HepG2 (cell line): ENCODE results near the gene IQGAP2. TPM values are rescaled to one million over a fixed set of nuclear protein-coding genes. Genes with fewer than 3 reads are reported as not detected.
A peak's percentile ranks its signal among the peaks of the same experiment; 100 is the strongest.

Source experiments
- ATAC-seq: fragments of 200-7000 bp; cut with Tn5 transposase; 3 replicates; pipeline ENCODE4 v1.9.1; 2020; ENCODE audit warnings: mild to moderate bottlenecking, moderate library complexity
- BruUV-seq: library from RNA; stranded (reverse); fragments of 400-500 nt; replicated peaks from 2 replicates; lab custom pipeline; 2021; lab: Mats Ljungman, UMichigan
- CTCF ChIA-PET: fragments of 300-600 bp; formaldehyde crosslinking; extraction: SDS; loops from one replicate; lab custom pipeline; 2021; ENCODE audit warnings: low total read pairs, inconsistent platforms, low intra/inter-chr PET ratio; lab: Yijun Ruan, JAX
- POLR2A ChIA-PET: fragments of 350-600 bp; sonication (Branson Sonifier 250); formaldehyde crosslinking; loops from one replicate; lab custom pipeline; 2020; ENCODE audit warnings: antibody characterized with exemption, inconsistent platforms; lab: Yijun Ruan, JAX
- DNase-seq: peaks from one replicate; pipeline ENCODE4 v3.0.0-alpha.2; 2015; ENCODE audit warnings: low spot score
- FAIRE-seq: peaks from 3 replicates; lab custom pipeline; 2011; peaks lifted over from hg19 to GRCh38; lab: Jason Lieb, UNC
- H2AFZ ChIP-seq: one replicate; pipeline ENCODE4 v1.6.1; 2011; ENCODE audit warnings: low read length, inconsistent platforms
- H3K27ac ChIP-seq: fragments of 300-600 bp; 3 replicates; pipeline ENCODE4 v1.8.0; 2011; ENCODE audit warnings: mixed run types, mild to moderate bottlenecking, mixed read lengths, low read length, inconsistent platforms; ENCODE audit not compliant: insufficient read depth; ENCODE audit errors: extremely low read length
- H3K27me3 ChIP-seq, 2 experiments: fragments of 200-600 bp in 1 of 2; 2 replicates in 1 of 2; 3 replicates in 1 of 2; pipeline versions ENCODE4 v1.6.0 to v1.8.0; 2011; ENCODE audit warnings: low read length in 2 of 2, mild to moderate bottlenecking in 2 of 2, moderate library complexity in 2 of 2, inconsistent platforms in 1 of 2; ENCODE audit not compliant: insufficient read depth in 2 of 2, control insufficient read depth in 1 of 2
- H3K36me3 ChIP-seq, 2 experiments: fragments of 200-600 bp in 1 of 2; replicated peaks in 1 of 2; 2 replicates in 1 of 2; 3 replicates in 1 of 2; pipeline versions ENCODE4 v1.5.1 to v1.8.0; 2011; ENCODE audit warnings: low read length in 2 of 2, inconsistent platforms in 1 of 2; ENCODE audit not compliant: insufficient read depth in 2 of 2, control insufficient read depth in 1 of 2
- H3K4me1 ChIP-seq: 2 replicates; pipeline ENCODE4 v1.5.1; 2012; ENCODE audit warnings: low read length, inconsistent platforms; ENCODE audit not compliant: insufficient read depth
- H3K4me2 ChIP-seq: 2 replicates; pipeline ENCODE4 v1.6.0; 2011; ENCODE audit warnings: low read depth, low read length, inconsistent platforms
- H3K4me3 ChIP-seq, 3 experiments: fragments of 200-600 bp in 1 of 3; sonication (generic), shearing (Covaris generic) in 1 of 3; replicated peaks in 1 of 3; 2 replicates each; pipeline ENCODE4 v1.5.1; 2011 to 2016; ENCODE audit warnings: low read length in 3 of 3, inconsistent platforms in 2 of 3, low read depth in 2 of 3, mild to moderate bottlenecking in 2 of 3, control low read depth in 1 of 3, mixed read lengths in 1 of 3; ENCODE audit not compliant: insufficient read depth in 1 of 3
- H3K79me2 ChIP-seq: one replicate; pipeline ENCODE4 v1.6.1; 2011; ENCODE audit warnings: low read length, inconsistent platforms; ENCODE audit not compliant: insufficient read depth
- H3K9ac ChIP-seq: 2 replicates; pipeline ENCODE4 v1.6.0; 2011; ENCODE audit warnings: mild to moderate bottlenecking, low read depth, low read length, inconsistent platforms; ENCODE audit not compliant: insufficient read depth
- H3K9me3 ChIP-seq: 2 replicates; pipeline ENCODE4 v1.5.1; 2012; ENCODE audit warnings: mild to moderate bottlenecking, low read length
- H4K20me1 ChIP-seq: 2 replicates; pipeline ENCODE4 v1.6.0; 2011; ENCODE audit warnings: inconsistent platforms, mild to moderate bottlenecking, low read length, moderate library complexity; ENCODE audit not compliant: insufficient read depth
- ARNT ChIP-seq: fragments of 450-650 bp; IDR thresholded peaks from 2 replicates; pipeline ENCODE4 v1.6.1; 2017
- ATF7 ChIP-seq, 2 experiments: fragments of 450-650 bp in 1 of 2; sonication (generic) in 1 of 2; formaldehyde crosslinking in 1 of 2; IDR thresholded peaks; 2 replicates each; pipeline versions ENCODE4 v1.4.0 to v1.6.1; 2016 to 2020; ENCODE audit warnings: antibody characterized with exemption in 1 of 2, mild to moderate bottlenecking in 1 of 2, missing genetic modification reagents in 1 of 2
- CREB1 ChIP-seq, 2 experiments: fragments of 450-650 bp in 1 of 2; IDR thresholded peaks; 2 replicates each; pipeline ENCODE4 v1.6.1; 2016 to 2017; ENCODE audit warnings: control low read depth in 1 of 2, mild to moderate bottlenecking in 1 of 2, missing compliant biosample characterization in 1 of 2, missing genetic modification characterization in 1 of 2
- ESRRA ChIP-seq: sonication (generic); formaldehyde crosslinking; IDR thresholded peaks from 2 replicates; pipeline ENCODE4 v1.5.1; 2020; ENCODE audit warnings: mild to moderate bottlenecking, low read depth, missing genetic modification reagents
- SKI ChIP-seq: fragments of 450-650 bp; IDR thresholded peaks from one replicate; pipeline ENCODE4 v1.6.1; 2018; ENCODE audit warnings: mild to moderate bottlenecking; ENCODE audit not compliant: partially characterized antibody
- WGBS: methylation state at CpG from one replicate; pipeline ENCODE4 v1.1.6; 2017; ENCODE audit warnings: low lambda C conversion rate; 5-methylcytosine and 5-hydroxymethylcytosine counted together
- in situ Hi-C: cut with HindIII; loops from 2 replicates; pipeline ENCODE4 v1.10.0; 2017; ENCODE audit warnings: low pct_unique_long_range_greater_than_20kb; ENCODE audit not compliant: extremely low pct_ligation_motif_present
- intact Hi-C: fragments of 100-400 bp; cut with micrococcal nuclease; formaldehyde crosslinking; loops from one replicate; pipeline ENCODE4 v1.10.0; 2022; ENCODE audit not compliant: unreplicated experiment
- polyA plus RNA-seq, 8 experiments: library from polyadenylated mRNA; depleted of rRNA in 3 of 8; stranded (reverse) in 7 of 8; unstranded in 1 of 8; fragments of >200 nt; fragmentation: Illumina TruSeq in 4 of 8; extraction: Trizol in 4 of 8; gene quantifications; 2 replicates each; pipeline versions ENCODE4 v1.2.1 to v1.2.3, GENCODE V29; 2011 to 2016; ENCODE audit warnings: low read depth in 4 of 8, missing spikeins in 1 of 8, mixed read lengths in 1 of 8; ENCODE audit not compliant: insufficient read depth in 1 of 8
- total RNA-seq, 5 experiments: library from RNA; depleted of rRNA; stranded (reverse); fragments of >200 nt; fragmentation: Illumina TruSeq; extraction: Trizol; gene quantifications; 2 replicates each; pipeline ENCODE4 v1.2.3, GENCODE V29; 2016; ENCODE audit warnings: low read depth in 1 of 5
- TF ChIP-seq, protein P1 (sequence below): sonication (generic); formaldehyde crosslinking; IDR thresholded peaks from 2 replicates; pipeline ENCODE4 v1.4.0; 2020; ENCODE audit warnings: missing genetic modification reagents

The IQGAP2 gene
- total and polyA plus RNA-seq, 2 of the 13 experiments (the other 11 are each of a cell fraction or from before 2014, with no cell fraction given) = 35.2 to 83.3 TPM

DNA sequence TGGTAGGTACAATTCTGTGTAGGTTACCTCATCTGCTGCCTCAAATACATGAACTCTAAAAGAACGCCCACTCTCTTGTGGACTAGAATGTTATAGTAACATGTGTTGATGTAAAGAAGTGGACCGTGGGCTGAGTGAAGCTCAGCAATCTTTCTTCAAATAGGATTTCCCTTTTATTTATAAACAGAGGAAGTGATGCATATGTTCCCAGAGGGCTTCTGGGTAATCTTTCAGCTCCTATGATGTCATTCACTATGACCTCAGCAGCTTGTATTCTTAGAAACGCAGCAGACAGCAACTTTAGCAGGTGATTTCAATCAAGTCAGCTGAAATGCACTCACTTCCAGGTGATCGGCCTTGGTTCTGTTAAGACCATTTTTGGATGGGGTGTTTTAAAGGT lies 205.7 kb downstream of the IQGAP2 start:
- BruUV-seq = no TSS peak
- Histone ChIP-seq H3K9ac (no peak overlapping the region), H3K79me2 (no peaks in the 10 kb centered on the region), H3K9me3 (no peaks in the 10 kb centered on the region), H3K36me3 (peaks cover 14 to 43% of the 10 kb centered on the region in 2 experiments), H3K27ac (no peak overlapping the region), H3K27me3 (no peaks in the 10 kb centered on the region), H3K4me1 (no peaks in the 10 kb centered on the region), H4K20me1 (no peaks in the 10 kb centered on the region), H3K4me2 (no peak overlapping the region), H3K4me3 (no peak overlapping the region), H2AFZ (no peak overlapping the region)
- ChIA-PET CTCF (no interaction called here), POLR2A (no interaction called here)
- ATAC-seq (no peak), DNase-seq (no peak), FAIRE-seq (no peak)
- WGBS = 91% methylated on average over 4 of the region's 4 CpGs
- intact Hi-C loops (no loop called here), in situ Hi-C loops (no loop called here)
- TF ChIP-seq, protein P1, sequence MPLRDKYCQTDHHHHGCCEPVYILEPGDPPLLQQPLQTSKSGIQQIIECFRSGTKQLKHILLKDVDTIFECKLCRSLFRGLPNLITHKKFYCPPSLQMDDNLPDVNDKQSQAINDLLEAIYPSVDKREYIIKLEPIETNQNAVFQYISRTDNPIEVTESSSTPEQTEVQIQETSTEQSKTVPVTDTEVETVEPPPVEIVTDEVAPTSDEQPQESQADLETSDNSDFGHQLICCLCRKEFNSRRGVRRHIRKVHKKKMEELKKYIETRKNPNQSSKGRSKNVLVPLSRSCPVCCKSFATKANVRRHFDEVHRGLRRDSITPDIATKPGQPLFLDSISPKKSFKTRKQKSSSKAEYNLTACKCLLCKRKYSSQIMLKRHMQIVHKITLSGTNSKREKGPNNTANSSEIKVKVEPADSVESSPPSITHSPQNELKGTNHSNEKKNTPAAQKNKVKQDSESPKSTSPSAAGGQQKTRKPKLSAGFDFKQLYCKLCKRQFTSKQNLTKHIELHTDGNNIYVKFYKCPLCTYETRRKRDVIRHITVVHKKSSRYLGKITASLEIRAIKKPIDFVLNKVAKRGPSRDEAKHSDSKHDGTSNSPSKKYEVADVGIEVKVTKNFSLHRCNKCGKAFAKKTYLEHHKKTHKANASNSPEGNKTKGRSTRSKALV (CRISPR knock-in tag) = no peak
- no peak for TF ChIP-seq ARNT
- peak; percentile 61 for TF ChIP-seq ATF7 (IDR thresholded peaks at IDR 0.05)
- TF ChIP-seq ATF7 (CRISPR knock-in tag; IDR thresholded peaks at IDR 0.05) = no peak
- 0 out of 2 replicates have a peak, but pooled peaks have one; percentile 23 for TF ChIP-seq CREB1 (IDR thresholded peaks at IDR 0.05)
- no peak for TF ChIP-seq CREB1 (CRISPR knock-in tag; IDR thresholded peaks at IDR 0.05)

DNA sequence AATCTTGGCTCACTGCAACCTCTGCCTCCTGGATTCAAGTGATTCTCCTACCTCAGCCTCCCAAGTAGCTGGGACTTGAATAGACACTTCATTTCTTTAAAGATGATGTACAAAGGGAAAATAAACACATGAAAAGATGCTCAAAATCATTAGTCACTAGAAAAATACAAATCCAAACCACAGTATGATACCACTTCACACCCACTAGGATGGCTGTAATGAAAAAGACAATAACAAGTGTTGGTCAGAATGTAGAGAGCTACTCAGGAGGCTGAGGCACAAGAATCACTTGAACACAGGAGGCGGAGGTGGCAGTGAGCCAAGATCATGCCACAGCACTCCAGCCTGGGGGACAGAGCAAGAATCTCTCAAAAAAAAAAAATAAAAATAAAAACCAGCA lies 207.1 kb downstream of the IQGAP2 start:
- Histone ChIP-seq H3K9me3 (no peaks in the 10 kb centered on the region), H3K27ac (no peak overlapping the region), H3K4me2 (no peak overlapping the region), H3K27me3 (no peaks in the 10 kb centered on the region), H3K4me3 (no peak overlapping the region), H3K9ac (no peak overlapping the region), H3K4me1 (no peaks in the 10 kb centered on the region), H4K20me1 (no peaks in the 10 kb centered on the region), H3K36me3 (peaks cover 15 to 46% of the 10 kb centered on the region in 2 experiments), H3K79me2 (no peaks in the 10 kb centered on the region), H2AFZ (no peak overlapping the region)
- no peak for TF ChIP-seq SKI
- TF ChIP-seq ESRRA (CRISPR knock-in tag) = no peak
- intact Hi-C loops = no loop called here
- 96% methylated on average over 1 of the region's 1 CpG for WGBS
- ChIA-PET CTCF (no interaction called here), POLR2A (no interaction called here)
- ATAC-seq (no peak), DNase-seq (no peak), FAIRE-seq (no peak)
- in situ Hi-C loops = no loop called here
- BruUV-seq = no TSS peak
